HG02588 (cell line): ENCODE measurements around the gene CD79A.

ENCODE experiments used
- ATAC-seq: cut with Tn5 transposase; IDR thresholded peaks from one replicate; pipeline ENCODE4 v1.9.1; 2021; ENCODE audit warnings: mild to moderate bottlenecking, moderate library complexity; ENCODE audit not compliant: unreplicated experiment

The CD79A gene

DNA sequence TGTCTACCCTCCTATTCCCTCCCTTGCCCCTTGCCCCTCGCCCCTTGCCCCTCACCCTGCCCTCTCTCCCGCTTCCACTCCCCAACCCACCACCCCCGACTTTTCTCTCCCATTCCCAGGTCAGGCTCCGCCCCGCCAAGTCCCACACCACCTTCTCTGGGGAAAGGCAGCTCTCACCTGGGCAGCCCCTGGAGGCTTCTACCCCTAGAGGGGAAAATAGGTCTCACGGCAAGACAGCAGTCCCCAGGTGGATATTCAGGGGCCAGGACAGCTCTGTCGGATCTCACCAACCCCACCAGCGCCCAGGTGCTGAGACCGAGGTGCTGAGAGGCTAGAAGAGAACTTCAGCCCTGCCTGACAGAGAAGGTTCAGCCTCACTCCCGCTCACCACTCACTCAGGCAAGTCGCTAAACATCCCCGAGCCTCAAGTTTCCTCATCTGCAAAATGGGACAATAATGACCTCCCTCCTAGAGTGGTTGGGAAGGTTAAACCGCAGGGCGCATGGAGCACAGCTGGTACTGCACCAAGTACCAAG lies 52.5 kb downstream of the CD79A start:
- no peak for ATAC-seq

DNA sequence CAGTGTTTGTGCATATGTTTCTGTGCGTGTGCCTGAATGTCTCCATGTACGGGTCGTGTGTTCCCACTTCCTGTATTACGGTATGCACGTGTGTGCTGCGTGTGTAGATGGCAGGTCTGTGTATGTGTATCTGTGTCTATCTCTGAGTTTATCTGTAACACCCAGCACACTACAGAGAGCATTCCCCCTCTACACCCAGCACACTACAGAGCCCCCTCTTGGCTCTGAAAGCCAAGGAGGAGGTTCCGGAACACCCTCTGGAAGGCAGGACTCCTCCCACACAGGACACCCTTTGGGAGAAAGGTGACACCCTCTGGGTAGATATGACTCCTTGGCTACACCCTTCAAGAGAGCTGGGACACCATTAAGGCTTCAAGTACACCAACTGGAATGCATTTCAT lies 53.2 kb downstream of the CD79A start:
- no peak for ATAC-seq
